GM12874 (cell line): Measurements from ENCODE around the gene DUSP2.

Experiments used
- CTCF ChIP-seq: IDR thresholded peaks from 2 replicates; pipeline ENCODE4 v1.5.1; 2011; ENCODE audit warnings: low read depth, mild to moderate bottlenecking, control low read depth, low read length, moderate library complexity; ENCODE audit not compliant: insufficient read depth

DUSP2 gene

GRCh38 chr2:96148410-96149217, 3.4 kb upstream of the DUSP2 start:
- no peak for TF ChIP-seq CTCF

GRCh38 chr2:96147593-96148201, 2.5 kb upstream of the DUSP2 start:
- 0 out of 2 replicates have a peak, but pooled peaks have one; percentile 1 for TF ChIP-seq CTCF

GRCh38 chr2:96146881-96147592, 1.8 kb upstream of the DUSP2 start:
- TF ChIP-seq CTCF, result no peak

- no peak for TF ChIP-seq CTCF
Observed at GRCh38 chr2:96146153-96146880, 1.1 kb upstream of the DUSP2 start.

GRCh38 chr2:96145848-96146152, 560 bp upstream of the DUSP2 start:
- TF ChIP-seq CTCF, result no peak

- no peak for TF ChIP-seq CTCF
Observed at GRCh38 chr2:96144481-96145035, 682 bp downstream of the DUSP2 start.

GRCh38 chr2:96143848-96144480, 1.3 kb downstream of the DUSP2 start:
- TF ChIP-seq CTCF, result 0 out of 2 replicates have a peak, but pooled peaks have one; percentile 48
